K562 (cell line): ENCODE measurements around the gene ASPHD2. TPM values are rescaled to one million over a fixed set of nuclear protein-coding genes. Genes with fewer than 3 reads are reported as not detected.

Experiments used
- ARID1B ChIP-seq: fragments of 450-650 bp; IDR thresholded peaks from 2 replicates; pipeline ENCODE4 v1.6.1; 2016; ENCODE audit warnings: antibody characterized with exemption, mild to moderate bottlenecking, inconsistent platforms
- NFIC ChIP-seq: fragments of 450-650 bp; IDR thresholded peaks from 2 replicates; pipeline ENCODE4 v1.6.1; 2017; ENCODE audit warnings: mild to moderate bottlenecking, inconsistent platforms
- REST ChIP-seq, 2 experiments: fragments of 450-650 bp; formaldehyde crosslinking in 1 of 2; IDR thresholded peaks; 2 replicates each; pipeline versions ENCODE4 v1.4.0 to v1.6.1; 2014 to 2020; ENCODE audit warnings: mild to moderate bottlenecking in 2 of 2, borderline replicate concordance in 1 of 2, low read depth in 1 of 2
- SMARCC2 ChIP-seq: fragments of 450-650 bp; IDR thresholded peaks from 2 replicates; pipeline ENCODE4 v1.6.1; 2017; ENCODE audit warnings: antibody characterized with exemption, moderate library complexity, mild to moderate bottlenecking, low read depth
- SPI1 ChIP-seq: IDR thresholded peaks from 2 replicates; pipeline ENCODE4 v1.6.1; 2011; ENCODE audit warnings: low read depth, low read length, control low read depth, borderline replicate concordance
- TARDBP ChIP-seq: fragments of 450-650 bp; IDR thresholded peaks from 2 replicates; pipeline ENCODE4 v1.6.1; 2016
- TRIM24 ChIP-seq, 2 experiments: fragments of 450-650 bp; IDR thresholded peaks; 2 replicates each; pipeline ENCODE4 v1.6.1; 2016
- ZBED1 ChIP-seq: IDR thresholded peaks from 2 replicates; pipeline ENCODE4 v1.6.1; 2014
- ZBTB11 ChIP-seq, 3 experiments: fragments of 200-800 bp in 1 of 3; fragments of 250-450 bp in 1 of 3; fragments of 450-650 bp in 1 of 3; sonication (Bioruptor Pico) in 1 of 3; sonication (Bioruptor generic) in 1 of 3; formaldehyde crosslinking in 1 of 3; IDR thresholded peaks; 2 replicates each; pipeline versions ENCODE4 v1.6.1 to v1.8.0; 2016 to 2022; ENCODE audit warnings: mild to moderate bottlenecking in 2 of 3, missing genetic modification characterization in 2 of 3, missing compliant biosample characterization in 1 of 3, moderate library complexity in 1 of 3
- ZNF639 ChIP-seq, 2 experiments: fragments of 200-800 bp in 1 of 2; sonication (Bioruptor generic) in 1 of 2; sonication (generic) in 1 of 2; formaldehyde crosslinking in 1 of 2; IDR thresholded peaks in 1 of 2; conservative IDR thresholded peaks in 1 of 2; 2 replicates each; pipeline versions ENCODE4 v1.5.0 to v1.6.1; 2016 to 2020; ENCODE audit warnings: missing compliant biosample characterization in 1 of 2, missing genetic modification characterization in 1 of 2, missing genetic modification reagents in 1 of 2
- polyA plus RNA-seq, 8 experiments: library from polyadenylated mRNA; depleted of rRNA in 4 of 8; stranded (reverse) in 5 of 8; unstranded in 3 of 8; fragments of >200 nt; fragmentation: Nextera tagmentation in 2 of 8; fragmentation: Illumina TruSeq in 1 of 8; extraction: Ambion mirVana in 2 of 8; extraction: Trizol in 1 of 8; gene quantifications; 2 replicates each; pipeline versions ENCODE4 v1.2.1 to v1.2.3, GENCODE V29; 2011 to 2014; ENCODE audit warnings: inconsistent platforms in 1 of 8, missing spikeins in 1 of 8
- total RNA-seq, 7 experiments: library from RNA; depleted of rRNA in 6 of 7; stranded (reverse); fragments of >200 nt in 6 of 7; fragmentation: Illumina TruSeq in 2 of 7; extraction: Trizol in 2 of 7; gene quantifications; 2 replicates each; pipeline versions ENCODE4 v1.2.1 to v1.2.3, GENCODE V29; 2011 to 2021; ENCODE audit warnings: low replicate concordance in 1 of 7

The ASPHD2 gene
- total and polyA plus RNA-seq, 9 of the 15 experiments (the other 6 are each of a cell fraction or from before 2014, with no cell fraction given) = 0.18 to 0.64 (median 0.36) TPM

GRCh38 chr22:26404851-26405421, 24.1 kb upstream of the ASPHD2 start (continued):
- TF ChIP-seq REST (IDR thresholded peaks at IDR 0.05; ENCODE audit: borderline replicate concordance) (no peak), REST (CRISPR knock-in tag; IDR thresholded peaks at IDR 0.05; ENCODE audit: low read depth) (no peak), ZBED1 (no peak), SPI1 (peak; percentile 84; the same call in 1 of the 2 replicates), ZBTB11 (CRISPR knock-in tag; IDR thresholded peaks at IDR 0.05) (0 out of 6 replicates have a peak, but pooled peaks of 1 of the 3 experiments have one; percentile 52), ZNF639 (CRISPR knock-in tag; conservative IDR thresholded peaks at IDR 0.05 in 1 of 2, IDR thresholded peaks at IDR 0.05 in 1 of 2) (peak in 1 of 2 experiments; percentile 49; a peak in 1 of 4 replicates), TARDBP (0 out of 2 replicates have a peak, but pooled peaks have one; percentile 57), NFIC (peak; percentile 62), ARID1B (peak; percentile 98), TRIM24 (IDR thresholded peaks at IDR 0.05) (peak; percentile 55 to 86; a peak in 3 of 4 replicates), SMARCC2 (peak; percentile 92)
